Testis (tissue), 3 donors: ENCODE data around the gene MPRIP. TPM values are rescaled to one million over a fixed set of nuclear protein-coding genes. Genes with fewer than 3 reads are reported as not detected.

Source experiments
- DNase-seq: peaks from one replicate; pipeline ENCODE4 v3.0.0-alpha.2; 2019
- H3K27ac ChIP-seq, 2 donors: fragments of 200-600 bp; sonication (generic); one replicate each; pipeline ENCODE4 v1.5.1; 2019
- H3K27me3 ChIP-seq: fragments of 200-600 bp; sonication (generic); one replicate; pipeline ENCODE4 v1.5.1; 2019
- H3K36me3 ChIP-seq: fragments of 200-600 bp; sonication (generic); one replicate; pipeline ENCODE4 v1.5.1; 2017; ENCODE audit warnings: low read depth; ENCODE audit errors: missing control alignments
- H3K4me1 ChIP-seq: fragments of 200-600 bp; sonication (generic); one replicate; pipeline ENCODE4 v1.5.1; 2019
- H3K4me3 ChIP-seq, 2 donors: fragments of 200-600 bp; sonication (generic); one replicate each; pipeline ENCODE4 v1.5.1; 2017 to 2019
- H3K9me3 ChIP-seq: fragments of 200-600 bp; sonication (generic); one replicate; pipeline ENCODE4 v1.5.1; 2017
- CTCF ChIP-seq, 3 experiments: fragments of 450-650 bp in 2 of 3; fragments of 200-600 bp in 1 of 3; sonication (generic) in 1 of 3; IDR thresholded peaks; one replicate each; pipeline ENCODE4 v1.5.1; 2016 to 2019; ENCODE audit warnings: antibody characterized with exemption in 3 of 3, mild to moderate bottlenecking in 2 of 3, moderate library complexity in 1 of 3
- POLR2A ChIP-seq: fragments of 450-650 bp; IDR thresholded peaks from one replicate; pipeline ENCODE4 v1.6.1; 2017; ENCODE audit warnings: antibody characterized with exemption, mild to moderate bottlenecking, moderate library complexity
- WGBS, 2 donors: methylation state at CpG; one replicate each; pipeline ENCODE4 v1.1.5; 2018; 5-methylcytosine and 5-hydroxymethylcytosine counted together
- intact Hi-C: fragments of 100-400 bp; cut with DNase I; formaldehyde crosslinking; loops from one replicate; pipeline ENCODE4 v1.15.1; 2023; ENCODE audit warnings: low total_unique reads
- polyA plus RNA-seq: library from polyadenylated mRNA; stranded (reverse); fragments of 350-450 nt; fragmentation: Illumina TruSeq; extraction: RNeasy Lipid Tissue Mini Kit (QIAGEN cat#74804); gene quantifications from one replicate; pipeline ENCODE4 v1.2.3, GENCODE V29; 2014; ENCODE audit warnings: low read depth, low replicate concordance; ENCODE audit not compliant: insufficient read depth
- total RNA-seq, 2 donors: library from RNA; depleted of rRNA; stranded (reverse); fragments of >200 nt; gene quantifications; one replicate each; pipeline ENCODE4 v1.2.3, GENCODE V29; 2016

Gene MPRIP
- total and polyA plus RNA-seq, 3 donors from 2014 or later, result 191 to 337 (median 304) TPM

- no peak overlapping the region for H3K4me3 ChIP-seq
- TF ChIP-seq POLR2A (no peak), CTCF (IDR thresholded peaks at IDR 0.05) (no peak)
- 88 to 90% methylated on average over 10 of the region's 10 CpGs for WGBS, 2 donors
- no peaks in the 10 kb centered on the region for H3K36me3 ChIP-seq
- no peaks in the 10 kb centered on the region for H3K9me3 ChIP-seq
- peaks cover 26% of the 10 kb centered on the region for H3K4me1 ChIP-seq
- no peaks in the 10 kb centered on the region for H3K27me3 ChIP-seq
- H3K27ac ChIP-seq, result no peak overlapping the region
- intact Hi-C loops, result no loop called here
- no peak for DNase-seq
Measured at GRCh38 chr17:17059301-17059890, 17.1 kb downstream of the MPRIP start.

GRCh38 chr17:17060001-17060922, 18.0 kb downstream of the MPRIP start:
- peaks cover 26% of the 10 kb centered on the region for H3K4me1 ChIP-seq
- H3K27me3 ChIP-seq, result no peaks in the 10 kb centered on the region
- TF ChIP-seq POLR2A (no peak), CTCF (IDR thresholded peaks at IDR 0.05) (no peak)
- intact Hi-C loops, result no loop called here
- H3K27ac ChIP-seq, result no peak overlapping the region
- no peaks in the 10 kb centered on the region for H3K36me3 ChIP-seq
- no peaks in the 10 kb centered on the region for H3K9me3 ChIP-seq
- DNase-seq, result no peak
- WGBS, 2 donors, result 85 to 92% methylated on average over 8 to 10 of the region's 10 CpGs
- H3K4me3 ChIP-seq, result no peak overlapping the region

GRCh38 chr17:17060930-17061329, 18.7 kb downstream of the MPRIP start:
- intact Hi-C loops, result no loop called here
- TF ChIP-seq CTCF (IDR thresholded peaks at IDR 0.05), result no peak
- TF ChIP-seq POLR2A, result no peak
- DNase-seq, result no peak

GRCh38 chr17:17061516-17061915, 19.3 kb downstream of the MPRIP start:
- no peak for DNase-seq
- H3K27me3 ChIP-seq, result no peaks in the 10 kb centered on the region
- TF ChIP-seq POLR2A, result no peak
- TF ChIP-seq CTCF (IDR thresholded peaks at IDR 0.05), result no peak
- H3K27ac ChIP-seq, result no peak overlapping the region
- H3K4me1 ChIP-seq, result peaks cover 21% of the 10 kb centered on the region
- H3K9me3 ChIP-seq, result no peaks in the 10 kb centered on the region
- no peak overlapping the region for H3K4me3 ChIP-seq
- WGBS, 2 donors, result 75 to 78% methylated on average over 1 to 3 of the region's 3 CpGs
- intact Hi-C loops, result no loop called here
- no peaks in the 10 kb centered on the region for H3K36me3 ChIP-seq

More at GRCh38 chr17:17060930-17061329, 18.7 kb downstream of the MPRIP start:
- H3K36me3 ChIP-seq, result no peaks in the 10 kb centered on the region
- H3K9me3 ChIP-seq, result no peaks in the 10 kb centered on the region
- H3K27ac ChIP-seq, result no peak overlapping the region
- H3K4me1 ChIP-seq, result peaks cover 25% of the 10 kb centered on the region
- H3K27me3 ChIP-seq, result no peaks in the 10 kb centered on the region
- H3K4me3 ChIP-seq, result no peak overlapping the region
- 70 to 87% methylated on average over 4 to 5 of the region's 5 CpGs for WGBS, 2 donors
